ENCODE data around the gene LRSAM1. TPM values are rescaled to one million over a fixed set of nuclear protein-coding genes. Genes with fewer than 3 reads are reported as not detected.

Gene LRSAM1
- total RNA-seq, 3 donors from 2014 or later: 11.7 to 21.3 (median 17.9) TPM

GRCh38 chr9:127527560-127528268 is 76.4 kb downstream of the LRSAM1 start:
- TF ChIP-seq POLR2AphosphoS5 (IDR thresholded peaks at IDR 0.05) (no peak), POLR2A (IDR thresholded peaks at IDR 0.05) (no peak), CTCF (IDR thresholded peaks at IDR 0.05) (no peak)
- H3K4me3 ChIP-seq: no peak overlapping the region
- H3K27me3 ChIP-seq: no peaks in the 10 kb centered on the region
- H3K9me3 ChIP-seq: peaks cover 0 to 9% of the 10 kb centered on the region in 2 donors
- no peak for DNase-seq (ENCODE audit: low spot score in 2 of 2)
- H3K36me3 ChIP-seq: no peaks in the 10 kb centered on the region
- intact Hi-C loops (cut with DNase I; ENCODE audit: low total_unique reads): no loop called here
- H3K27ac ChIP-seq: peak overlapping the region in 1 of 2 donors; percentile 38
- peaks cover 0 to under 1% of the 10 kb centered on the region in 2 donors for H3K4me1 ChIP-seq

GRCh38 chr9:127528422-127529251 is 77.3 kb downstream of the LRSAM1 start:
- Histone ChIP-seq H3K9me3 (peaks cover 0 to 4% of the 10 kb centered on the region in 2 donors), H3K27me3 (no peaks in the 10 kb centered on the region), H3K4me1 (no peaks in the 10 kb centered on the region), H3K27ac (peak overlapping the region; percentile 38 to 62), H3K4me3 (no peak overlapping the region), H3K36me3 (no peaks in the 10 kb centered on the region)
- intact Hi-C loops (cut with DNase I; ENCODE audit: low total_unique reads): no loop called here
- no peak for DNase-seq (ENCODE audit: low spot score in 2 of 2)
- TF ChIP-seq POLR2A (IDR thresholded peaks at IDR 0.05): no peak
- no peak for TF ChIP-seq POLR2AphosphoS5 (IDR thresholded peaks at IDR 0.05)

- H3K4me1 ChIP-seq: peaks cover 0 to 4% of the 10 kb centered on the region in 2 donors
- no peaks in the 10 kb centered on the region for H3K36me3 ChIP-seq
- intact Hi-C loops (cut with DNase I; ENCODE audit: low total_unique reads): no loop called here
- TF ChIP-seq CTCF (IDR thresholded peaks at IDR 0.05): no peak
- TF ChIP-seq POLR2AphosphoS5 (IDR thresholded peaks at IDR 0.05): no peak
- no peak for TF ChIP-seq POLR2A (IDR thresholded peaks at IDR 0.05)
- peak overlapping the region in 1 of 2 donors; percentile 46 for H3K27ac ChIP-seq
- H3K9me3 ChIP-seq: peaks cover 0 to 4% of the 10 kb centered on the region in 2 donors
- H3K27me3 ChIP-seq: no peaks in the 10 kb centered on the region
- H3K4me3 ChIP-seq: no peak overlapping the region
- DNase-seq (ENCODE audit: low spot score in 2 of 2): no peak
Measured at GRCh38 chr9:127529671-127530070, 78.4 kb downstream of the LRSAM1 start.

- Histone ChIP-seq H3K27me3 (no peaks in the 10 kb centered on the region), H3K36me3 (no peaks in the 10 kb centered on the region), H3K9me3 (peaks cover 0 to 4% of the 10 kb centered on the region in 2 donors), H3K27ac (peak overlapping the region in 1 of 2 donors; percentile 46), H3K4me3 (no peak overlapping the region), H3K4me1 (peaks cover 0 to 11% of the 10 kb centered on the region in 2 donors)
- intact Hi-C loops (cut with DNase I; ENCODE audit: low total_unique reads): no loop called here
- TF ChIP-seq POLR2A (IDR thresholded peaks at IDR 0.05): no peak
- no peak for TF ChIP-seq CTCF (IDR thresholded peaks at IDR 0.05)
- TF ChIP-seq POLR2AphosphoS5 (IDR thresholded peaks at IDR 0.05): no peak
- no peak for DNase-seq (ENCODE audit: low spot score in 2 of 2)
Measured at GRCh38 chr9:127530206-127530941, 79.1 kb downstream of the LRSAM1 start.

GRCh38 chr9:127531676-127532075 is 80.4 kb downstream of the LRSAM1 start:
- Histone ChIP-seq H3K36me3 (no peaks in the 10 kb centered on the region), H3K4me3 (no peak overlapping the region), H3K27ac (no peak overlapping the region), H3K4me1 (peaks cover 0 to 24% of the 10 kb centered on the region in 2 donors), H3K9me3 (no peaks in the 10 kb centered on the region), H3K27me3 (no peaks in the 10 kb centered on the region)
- intact Hi-C loops (cut with DNase I; ENCODE audit: low total_unique reads): no loop called here
- DNase-seq (ENCODE audit: low spot score in 2 of 2): no peak
- no peak for TF ChIP-seq POLR2AphosphoS5 (IDR thresholded peaks at IDR 0.05)
- TF ChIP-seq CTCF (IDR thresholded peaks at IDR 0.05): no peak
- no peak for TF ChIP-seq POLR2A (IDR thresholded peaks at IDR 0.05)

Measured in breast epithelium (tissue), 4 donors.